DOHH2 (cell line): ENCODE data around the gene CSMD2.

Experiments
- H3F3A ChIP-seq: fragments of 200-600 bp; sonication (generic), shearing (Covaris generic); 2 replicates; pipeline ENCODE4 v1.6.0; 2016; ENCODE audit warnings: antibody characterized with exemption, mild to moderate bottlenecking; ENCODE audit not compliant: control insufficient read depth, insufficient read depth
- H3K27ac ChIP-seq: fragments of 200-600 bp; sonication (generic); 2 replicates; pipeline ENCODE4 v1.5.1; 2014; ENCODE audit warnings: low read depth, mild to moderate bottlenecking, low read length, moderate library complexity
- H3K27me3 ChIP-seq: fragments of 200-600 bp; sonication (generic); 2 replicates; pipeline ENCODE4 v1.6.1; 2014; ENCODE audit warnings: mild to moderate bottlenecking, low read length, mixed read lengths; ENCODE audit not compliant: control insufficient read depth
- H3K36me3 ChIP-seq: fragments of 200-600 bp; sonication (generic); 2 replicates; pipeline ENCODE4 v1.6.1; 2014; ENCODE audit warnings: mild to moderate bottlenecking, low read length, moderate library complexity, mixed read lengths; ENCODE audit not compliant: control insufficient read depth
- H3K4me1 ChIP-seq: fragments of 200-600 bp; sonication (generic); 2 replicates; pipeline ENCODE4 v1.6.1; 2014; ENCODE audit warnings: mild to moderate bottlenecking, low read length, mixed read lengths; ENCODE audit not compliant: control insufficient read depth
- H3K4me2 ChIP-seq: fragments of 200-600 bp; sonication (generic); 2 replicates; pipeline ENCODE4 v1.6.0; 2014; ENCODE audit warnings: mild to moderate bottlenecking, low read length, moderate library complexity
- H3K4me3 ChIP-seq: fragments of 200-600 bp; sonication (generic); 2 replicates; pipeline ENCODE4 v1.5.1; 2014; ENCODE audit warnings: mild to moderate bottlenecking, low read length, mixed read lengths
- H3K79me2 ChIP-seq: fragments of 200-600 bp; sonication (generic); 2 replicates; pipeline ENCODE4 v1.6.1; 2014; ENCODE audit warnings: mild to moderate bottlenecking, low read length, mixed read lengths; ENCODE audit not compliant: control insufficient read depth
- H3K9me2 ChIP-seq: fragments of 200-600 bp; sonication (generic); replicated peaks from 2 replicates; pipeline ENCODE4 v1.6.1; 2014; ENCODE audit warnings: mild to moderate bottlenecking, low read length, mixed read lengths; ENCODE audit not compliant: control insufficient read depth
- H3K9me3 ChIP-seq: fragments of 200-600 bp; sonication (generic); 2 replicates; pipeline ENCODE4 v1.6.1; 2014; ENCODE audit warnings: antibody characterized with exemption, low read length, mixed read lengths; ENCODE audit not compliant: control insufficient read depth, insufficient read depth
- H4K20me1 ChIP-seq: fragments of 200-600 bp; sonication (generic); 2 replicates; pipeline ENCODE4 v1.6.0; 2014; ENCODE audit warnings: low read depth, mild to moderate bottlenecking, antibody characterized with exemption, low read length, moderate library complexity; ENCODE audit not compliant: control insufficient read depth, insufficient read depth
- CTCF ChIP-seq: fragments of 200-600 bp; sonication (generic); IDR thresholded peaks from one replicate; pipeline ENCODE4 v1.5.1; 2014; ENCODE audit warnings: antibody characterized with exemption, mild to moderate bottlenecking, low read depth, low read length; ENCODE audit not compliant: poor library complexity, severe bottlenecking
- EZH2phosphoT487 ChIP-seq: fragments of 200-600 bp; sonication (generic); IDR thresholded peaks from 2 replicates; pipeline ENCODE4 v1.6.1; 2017; ENCODE audit warnings: borderline replicate concordance, mild to moderate bottlenecking, antibody characterized with exemption, low read length, moderate library complexity, mixed read lengths

Gene CSMD2

GRCh38 chr1:33753087-33753856 is 411.8 kb downstream of the CSMD2 start:
- TF ChIP-seq EZH2phosphoT487 (no peak), CTCF (no peak)
- no peak overlapping the region for H3K4me2 ChIP-seq
- no peak overlapping the region for H3K27ac ChIP-seq
- H3F3A ChIP-seq = no peaks in the 10 kb centered on the region
- H4K20me1 ChIP-seq = no peaks in the 10 kb centered on the region
- H3K9me3 ChIP-seq = no peaks in the 10 kb centered on the region; the same call in 1 of the 2 replicates
- no peaks in the 10 kb centered on the region for H3K4me1 ChIP-seq
- no peaks in the 10 kb centered on the region for H3K9me2 ChIP-seq
- H3K4me3 ChIP-seq = no peak overlapping the region
- no peaks in the 10 kb centered on the region for H3K36me3 ChIP-seq
- H3K79me2 ChIP-seq = no peaks in the 10 kb centered on the region
- H3K27me3 ChIP-seq = no peaks in the 10 kb centered on the region

- Histone ChIP-seq H3K27ac (no peak overlapping the region), H3K4me3 (no peak overlapping the region), H3K9me3 (no peaks in the 10 kb centered on the region), H3K27me3 (peaks cover 5% of the 10 kb centered on the region; the same call in 1 of the 2 replicates), H4K20me1 (no peaks in the 10 kb centered on the region), H3K79me2 (no peaks in the 10 kb centered on the region), H3K36me3 (no peaks in the 10 kb centered on the region), H3K4me2 (no peak overlapping the region), H3F3A (no peaks in the 10 kb centered on the region), H3K9me2 (no peaks in the 10 kb centered on the region), H3K4me1 (no peaks in the 10 kb centered on the region)
- TF ChIP-seq CTCF = no peak
- TF ChIP-seq EZH2phosphoT487 = no peak
Measured at GRCh38 chr1:33745942-33746341, 419.1 kb downstream of the CSMD2 start.

GRCh38 chr1:33743221-33743998 is 421.6 kb downstream of the CSMD2 start:
- TF ChIP-seq EZH2phosphoT487 = no peak
- no peak for TF ChIP-seq CTCF
- H3K36me3 ChIP-seq = no peaks in the 10 kb centered on the region
- no peaks in the 10 kb centered on the region for H3F3A ChIP-seq
- H3K4me2 ChIP-seq = no peak overlapping the region
- no peaks in the 10 kb centered on the region for H3K9me2 ChIP-seq
- H4K20me1 ChIP-seq = no peaks in the 10 kb centered on the region
- H3K27me3 ChIP-seq = peaks cover 5% of the 10 kb centered on the region; the same call in 1 of the 2 replicates
- H3K4me1 ChIP-seq = no peaks in the 10 kb centered on the region
- no peak overlapping the region for H3K27ac ChIP-seq
- H3K4me3 ChIP-seq = no peak overlapping the region
- no peaks in the 10 kb centered on the region for H3K79me2 ChIP-seq
- no peaks in the 10 kb centered on the region for H3K9me3 ChIP-seq
